Gastrocnemius medialis (tissue), 4 donors: ENCODE measurements around the gene VAC14. TPM values are rescaled to one million over a fixed set of nuclear protein-coding genes. Genes with fewer than 3 reads are reported as not detected.

ENCODE experiments used
- ATAC-seq, 2 donors: fragments of 150-250 bp; one replicate each; pipeline ENCODE4 v1.9.1; 2016
- DNase-seq, 2 donors: peaks; one replicate each; pipeline ENCODE4 v3.0.0-alpha.2; 2019
- H3K27ac ChIP-seq, 4 donors: fragments of 200-600 bp; sonication (generic); 1 replicate in 1 of 4; 2 replicates in 3 of 4; pipeline ENCODE4 v1.5.1; 2016 to 2018; ENCODE audit warnings: mild to moderate bottlenecking in 2 of 4, moderate library complexity in 1 of 4
- H3K27me3 ChIP-seq, 3 donors: fragments of 200-600 bp; sonication (generic) in 2 of 3; 1 replicate in 1 of 3; 2 replicates in 2 of 3; pipeline versions ENCODE4 v1.5.1 to v1.6.0; 2016 to 2019; ENCODE audit warnings: mild to moderate bottlenecking in 1 of 3, moderate library complexity in 1 of 3
- H3K36me3 ChIP-seq, 2 donors: fragments of 200-600 bp; sonication (generic) in 1 of 2; one replicate each; pipeline ENCODE4 v1.5.1; 2017 to 2018
- H3K4me1 ChIP-seq, 2 donors: fragments of 200-600 bp; sonication (generic) in 1 of 2; one replicate each; pipeline ENCODE4 v1.5.1; 2016 to 2017; ENCODE audit warnings: mild to moderate bottlenecking in 2 of 2
- H3K4me3 ChIP-seq, 4 donors: fragments of 200-600 bp; sonication (generic) in 3 of 4; 1 replicate in 1 of 4; 2 replicates in 3 of 4; pipeline ENCODE4 v1.5.1; 2016 to 2019; ENCODE audit warnings: mild to moderate bottlenecking in 2 of 4
- H3K9me3 ChIP-seq, 3 donors: fragments of 200-600 bp; sonication (generic) in 2 of 3; 1 replicate in 1 of 3; 2 replicates in 2 of 3; pipeline ENCODE4 v1.5.1; 2016 to 2019
- POLR2A ChIP-seq, 2 donors: fragments of 450-650 bp; IDR thresholded peaks; one replicate each; pipeline ENCODE4 v1.6.1; 2017; ENCODE audit warnings: antibody characterized with exemption in 2 of 2, mild to moderate bottlenecking in 2 of 2, moderate library complexity in 2 of 2
- in situ Hi-C, 4 donors: fragments of 200-750 bp; cut with MboI; loops; one replicate each; pipeline versions ENCODE4 v1.15.0 to v1.8.0; 2017; ENCODE audit warnings: low sequenced_read_pairs in 4 of 4
- intact Hi-C: fragments of 100-400 bp; cut with DNase I; formaldehyde crosslinking; loops from one replicate; pipeline ENCODE4 v1.15.1; 2023; ENCODE audit warnings: low total_unique reads
- total RNA-seq, 4 donors: library from RNA; depleted of rRNA; stranded (reverse); fragments of >200 nt; gene quantifications; one replicate each; pipeline versions ENCODE4 v1.1.0 to v1.2.3, GENCODE V29; 2016
- TF ChIP-seq, protein P1 (sequence below), 5 experiments: fragments of 450-650 bp in 3 of 5; fragments of 200-600 bp in 2 of 5; sonication (generic) in 2 of 5; IDR thresholded peaks in 4 of 5; conservative IDR thresholded peaks in 1 of 5; 1 replicate in 4 of 5; 2 replicates in 1 of 5; pipeline ENCODE4 v1.5.1; 2016 to 2019; ENCODE audit warnings: antibody characterized with exemption in 5 of 5, mild to moderate bottlenecking in 3 of 5, moderate library complexity in 3 of 5

VAC14 gene
- total RNA-seq, 4 donors from 2014 or later: 19.8 to 30.9 (median 27.0) TPM

DNA sequence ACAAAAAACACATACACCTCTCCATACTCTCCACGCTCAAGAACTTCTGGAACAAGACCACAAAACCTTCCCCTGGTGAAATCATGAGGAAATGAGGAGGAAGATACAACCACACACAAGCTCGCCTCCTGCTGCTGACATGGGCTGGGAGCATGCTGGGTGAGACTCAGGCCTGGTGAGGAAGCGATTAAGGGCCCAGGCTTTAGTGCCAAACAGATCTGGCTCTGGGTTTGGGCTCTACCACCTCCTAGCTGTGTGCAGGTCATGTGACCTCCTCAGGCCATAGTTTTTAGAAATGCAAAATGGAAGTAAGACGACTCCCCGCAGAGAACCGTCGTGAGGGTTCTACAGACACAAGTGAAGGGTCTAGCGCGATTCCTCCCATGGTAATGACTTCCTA is 41.3 kb downstream of the VAC14 start:
- no peaks in the 10 kb centered on the region for H3K27me3 ChIP-seq
- intact Hi-C loops: no loop called here
- H3K27ac ChIP-seq: no peak overlapping the region
- in situ Hi-C loops: loop anchor here (10.0 to 25.0 kb wide), 2 partner anchors 75 to 222 kb away; partner anchors contain the start of gene MTSS2 (in 1 of the 4)
- ATAC-seq (no peak), DNase-seq (no peak)
- peaks cover 0 to 32% of the 10 kb centered on the region in 2 donors for H3K36me3 ChIP-seq
- no peak overlapping the region for H3K4me3 ChIP-seq
- TF ChIP-seq POLR2A (IDR thresholded peaks at IDR 0.05): no peak
- TF ChIP-seq, protein P1, sequence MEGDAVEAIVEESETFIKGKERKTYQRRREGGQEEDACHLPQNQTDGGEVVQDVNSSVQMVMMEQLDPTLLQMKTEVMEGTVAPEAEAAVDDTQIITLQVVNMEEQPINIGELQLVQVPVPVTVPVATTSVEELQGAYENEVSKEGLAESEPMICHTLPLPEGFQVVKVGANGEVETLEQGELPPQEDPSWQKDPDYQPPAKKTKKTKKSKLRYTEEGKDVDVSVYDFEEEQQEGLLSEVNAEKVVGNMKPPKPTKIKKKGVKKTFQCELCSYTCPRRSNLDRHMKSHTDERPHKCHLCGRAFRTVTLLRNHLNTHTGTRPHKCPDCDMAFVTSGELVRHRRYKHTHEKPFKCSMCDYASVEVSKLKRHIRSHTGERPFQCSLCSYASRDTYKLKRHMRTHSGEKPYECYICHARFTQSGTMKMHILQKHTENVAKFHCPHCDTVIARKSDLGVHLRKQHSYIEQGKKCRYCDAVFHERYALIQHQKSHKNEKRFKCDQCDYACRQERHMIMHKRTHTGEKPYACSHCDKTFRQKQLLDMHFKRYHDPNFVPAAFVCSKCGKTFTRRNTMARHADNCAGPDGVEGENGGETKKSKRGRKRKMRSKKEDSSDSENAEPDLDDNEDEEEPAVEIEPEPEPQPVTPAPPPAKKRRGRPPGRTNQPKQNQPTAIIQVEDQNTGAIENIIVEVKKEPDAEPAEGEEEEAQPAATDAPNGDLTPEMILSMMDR (IDR thresholded peaks at IDR 0.05 in 4 of 5, conservative IDR thresholded peaks at IDR 0.05 in 1 of 5): no peak
- no peaks in the 10 kb centered on the region for H3K9me3 ChIP-seq
- H3K4me1 ChIP-seq: peaks cover 0 to 2% of the 10 kb centered on the region in 2 donors

- H3K4me3 ChIP-seq: no peak overlapping the region
- DNase-seq (no peak), ATAC-seq (no peak)
- H3K36me3 ChIP-seq: peaks cover 0 to 32% of the 10 kb centered on the region in 2 donors
- H3K27ac ChIP-seq: no peak overlapping the region
- intact Hi-C loops: no loop called here
- in situ Hi-C loops: loop anchor here (25.0 kb wide), 1 partner anchor 221 kb away; no protein-coding TSS in a partner anchor
- no peaks in the 10 kb centered on the region for H3K9me3 ChIP-seq
- TF ChIP-seq POLR2A (IDR thresholded peaks at IDR 0.05): no peak
- peaks cover 5 to 10% of the 10 kb centered on the region in 2 donors for H3K4me1 ChIP-seq
- no peaks in the 10 kb centered on the region for H3K27me3 ChIP-seq
These were observed 42.2 kb downstream of the VAC14 start for GRCh38 chr16:70758786-70759185.

- no peak overlapping the region for H3K4me3 ChIP-seq
- no peak overlapping the region for H3K27ac ChIP-seq
- peaks cover 0 to 26% of the 10 kb centered on the region in 2 donors for H3K36me3 ChIP-seq
- H3K27me3 ChIP-seq: no peaks in the 10 kb centered on the region
- in situ Hi-C loops: loop anchor here (25.0 kb wide), 1 partner anchor 220 kb away; no protein-coding TSS in a partner anchor
- no peak for ATAC-seq
- DNase-seq: no peak
- TF ChIP-seq, protein P1 (IDR thresholded peaks at IDR 0.05 in 4 of 5, conservative IDR thresholded peaks at IDR 0.05 in 1 of 5): no peak
- no peak for TF ChIP-seq POLR2A (IDR thresholded peaks at IDR 0.05)
- intact Hi-C loops: no loop called here
- H3K9me3 ChIP-seq: no peaks in the 10 kb centered on the region
- peaks cover 21 to 26% of the 10 kb centered on the region in 2 donors for H3K4me1 ChIP-seq
These were observed 43.8 kb downstream of the VAC14 start for GRCh38 chr16:70757183-70757582.

GRCh38 chr16:70756071-70756470 is 44.9 kb downstream of the VAC14 start:
- ATAC-seq: no peak

DNA sequence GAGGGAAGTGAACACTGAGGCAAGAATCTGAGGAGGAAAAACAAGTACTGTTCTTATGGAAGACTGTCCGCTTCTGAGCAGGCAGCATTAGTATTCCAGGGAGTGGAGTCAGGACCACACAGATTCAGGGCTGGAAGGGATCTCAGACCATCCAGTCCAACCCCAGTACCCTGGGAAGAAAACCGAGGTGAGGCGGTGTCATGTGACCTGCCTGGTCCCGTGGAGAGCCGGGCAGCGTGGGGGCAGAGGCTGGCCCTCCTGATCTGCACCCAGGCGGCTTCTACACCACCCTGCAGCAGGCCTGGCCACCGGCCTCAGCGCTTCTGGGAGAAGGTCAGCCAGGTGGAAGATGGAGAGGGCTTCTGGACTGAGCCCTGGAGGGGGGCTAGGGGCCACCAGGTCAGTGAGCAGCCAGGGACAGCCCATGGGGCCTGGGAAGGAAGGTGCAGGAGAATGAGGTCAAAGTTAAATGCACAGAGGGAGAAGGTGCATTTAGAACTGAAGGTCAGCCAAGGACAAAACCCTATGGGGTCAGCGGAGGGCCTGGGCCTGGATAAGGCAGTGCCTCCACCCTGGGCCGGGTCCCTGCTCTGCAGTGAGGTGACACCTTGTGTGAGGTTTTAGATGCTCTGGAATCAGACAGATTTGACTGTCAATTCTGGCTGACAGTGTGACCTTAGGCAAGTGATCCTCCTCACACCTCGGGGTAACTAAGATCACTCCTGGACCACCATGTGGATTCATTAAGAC is 45.9 kb downstream of the VAC14 start:
- DNase-seq (no peak), ATAC-seq (no peak)
- Histone ChIP-seq H3K9me3 (no peaks in the 10 kb centered on the region), H3K4me3 (no peak overlapping the region), H3K36me3 (peaks cover 0 to 14% of the 10 kb centered on the region in 2 donors), H3K27ac (no peak overlapping the region), H3K27me3 (no peaks in the 10 kb centered on the region), H3K4me1 (peaks cover 40 to 48% of the 10 kb centered on the region in 2 donors)
- in situ Hi-C loops (loop anchor here (25.0 kb wide), 1 partner anchor 218 kb away; no protein-coding TSS in a partner anchor), intact Hi-C loops (no loop called here)
- TF ChIP-seq, protein P1 (IDR thresholded peaks at IDR 0.05 in 4 of 5, conservative IDR thresholded peaks at IDR 0.05 in 1 of 5): no peak
- TF ChIP-seq POLR2A (IDR thresholded peaks at IDR 0.05): no peak

More at GRCh38 chr16:70756071-70756470, 44.9 kb downstream of the VAC14 start:
- in situ Hi-C loops (loop anchor here (25.0 kb wide), 1 partner anchor 219 kb away; no protein-coding TSS in a partner anchor), intact Hi-C loops (no loop called here)
- DNase-seq: no peak
- H3K9me3 ChIP-seq: no peaks in the 10 kb centered on the region
- peaks cover 0 to 15% of the 10 kb centered on the region in 2 donors for H3K36me3 ChIP-seq
- TF ChIP-seq POLR2A (IDR thresholded peaks at IDR 0.05): no peak
- TF ChIP-seq, protein P1 (IDR thresholded peaks at IDR 0.05 in 4 of 5, conservative IDR thresholded peaks at IDR 0.05 in 1 of 5): no peak
- H3K27me3 ChIP-seq: no peaks in the 10 kb centered on the region
- H3K27ac ChIP-seq: no peak overlapping the region
- H3K4me3 ChIP-seq: no peak overlapping the region
- peaks cover 31 to 38% of the 10 kb centered on the region in 2 donors for H3K4me1 ChIP-seq
